Measurements from ENCODE around the gene TTYH2.

GRCh38 chr17:74220946-74221818 is 7.8 kb downstream of the TTYH2 start:
- TF ChIP-seq CTCF (IDR thresholded peaks at IDR 0.05; ENCODE audit: insufficient read depth, low read length, poor library complexity, severe bottlenecking), result no peak
- no peak for TF ChIP-seq EZH2phosphoT487 (conservative IDR thresholded peaks at IDR 0.05; ENCODE audit: low read length)
